Measurements from ENCODE around the gene LOXL4.
"Not testable (repeated sequence)": the region's sequence is repeated elsewhere in the genome, so short reads cannot be mapped to it uniquely, and the experiment has no call there.

Gene LOXL4

DNA sequence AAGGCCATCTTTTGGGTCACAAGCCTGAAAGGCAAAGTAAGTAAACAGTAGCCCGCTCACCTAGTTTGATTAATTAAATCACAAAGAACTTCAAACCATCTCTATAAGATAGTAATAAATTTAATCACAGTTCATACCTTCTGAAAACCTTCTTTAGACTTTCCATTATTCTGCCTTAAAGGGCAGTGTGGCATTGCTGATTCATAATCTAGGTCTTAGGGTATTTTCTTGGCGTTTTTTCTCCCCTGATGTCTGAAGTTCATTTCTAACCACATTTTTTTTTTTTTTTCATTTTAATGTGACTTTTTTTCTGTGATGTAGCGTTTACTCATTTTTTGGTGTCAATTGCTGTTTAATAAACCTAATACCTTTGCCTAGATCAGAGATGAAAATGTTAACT is 27.5 kb downstream of the LOXL4 start:
- no peak overlapping the region for H3K9ac ChIP-seq
- TF ChIP-seq, protein P1, sequence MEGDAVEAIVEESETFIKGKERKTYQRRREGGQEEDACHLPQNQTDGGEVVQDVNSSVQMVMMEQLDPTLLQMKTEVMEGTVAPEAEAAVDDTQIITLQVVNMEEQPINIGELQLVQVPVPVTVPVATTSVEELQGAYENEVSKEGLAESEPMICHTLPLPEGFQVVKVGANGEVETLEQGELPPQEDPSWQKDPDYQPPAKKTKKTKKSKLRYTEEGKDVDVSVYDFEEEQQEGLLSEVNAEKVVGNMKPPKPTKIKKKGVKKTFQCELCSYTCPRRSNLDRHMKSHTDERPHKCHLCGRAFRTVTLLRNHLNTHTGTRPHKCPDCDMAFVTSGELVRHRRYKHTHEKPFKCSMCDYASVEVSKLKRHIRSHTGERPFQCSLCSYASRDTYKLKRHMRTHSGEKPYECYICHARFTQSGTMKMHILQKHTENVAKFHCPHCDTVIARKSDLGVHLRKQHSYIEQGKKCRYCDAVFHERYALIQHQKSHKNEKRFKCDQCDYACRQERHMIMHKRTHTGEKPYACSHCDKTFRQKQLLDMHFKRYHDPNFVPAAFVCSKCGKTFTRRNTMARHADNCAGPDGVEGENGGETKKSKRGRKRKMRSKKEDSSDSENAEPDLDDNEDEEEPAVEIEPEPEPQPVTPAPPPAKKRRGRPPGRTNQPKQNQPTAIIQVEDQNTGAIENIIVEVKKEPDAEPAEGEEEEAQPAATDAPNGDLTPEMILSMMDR (IDR thresholded peaks at IDR 0.05) = no peak
- no peaks in the 10 kb centered on the region for H3K27me3 ChIP-seq (ENCODE audit: control insufficient read depth, insufficient read depth, low read length)
- H3K27ac ChIP-seq = no peak overlapping the region
- no peak overlapping the region for H3K4me3 ChIP-seq (ENCODE audit: low read depth, low read length)
- no peaks in the 10 kb centered on the region for H3K36me3 ChIP-seq (ENCODE audit: control insufficient read depth, insufficient read depth, low read length)
- H3K9me3 ChIP-seq (ENCODE audit: control insufficient read depth, low read length) = no peaks in the 10 kb centered on the region
- H3K79me2 ChIP-seq = no peaks in the 10 kb centered on the region
- H2AFZ ChIP-seq = no peak overlapping the region
- H3K4me1 ChIP-seq = peaks cover 26% of the 10 kb centered on the region
- H3K4me2 ChIP-seq (ENCODE audit: low read length) = no peak overlapping the region

DNA sequence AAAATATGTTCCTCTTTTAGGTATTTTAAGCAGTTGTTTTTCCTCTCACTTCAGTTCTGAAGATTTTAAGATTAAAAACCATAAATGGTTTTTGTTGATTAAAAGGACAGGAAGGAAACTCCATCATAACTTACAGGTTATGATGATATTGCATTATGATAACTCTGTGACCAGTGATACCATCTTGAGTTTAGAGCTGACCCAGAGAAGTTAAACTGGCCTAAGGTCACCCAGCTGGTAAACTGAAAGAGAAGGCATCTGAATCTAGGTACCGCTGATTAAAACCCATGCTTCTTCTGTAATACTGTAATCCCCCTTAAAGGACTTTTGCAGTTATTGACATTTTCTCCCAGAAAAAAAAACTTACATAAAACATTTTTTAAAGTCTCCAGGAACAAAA is 29.6 kb downstream of the LOXL4 start:
- H3K27ac ChIP-seq = no peak overlapping the region
- H3K9ac ChIP-seq = no peak overlapping the region
- no peak overlapping the region for H3K4me2 ChIP-seq (ENCODE audit: low read length)
- no peaks in the 10 kb centered on the region for H3K27me3 ChIP-seq (ENCODE audit: control insufficient read depth, insufficient read depth, low read length)
- no peak overlapping the region for H2AFZ ChIP-seq
- H3K79me2 ChIP-seq = no peaks in the 10 kb centered on the region
- no peaks in the 10 kb centered on the region for H3K9me3 ChIP-seq (ENCODE audit: control insufficient read depth, low read length)
- H3K4me1 ChIP-seq = peaks cover 12% of the 10 kb centered on the region
- no peaks in the 10 kb centered on the region for H3K36me3 ChIP-seq (ENCODE audit: control insufficient read depth, insufficient read depth, low read length)
- no peak overlapping the region for H3K4me3 ChIP-seq (ENCODE audit: low read depth, low read length)
- TF ChIP-seq, protein P1 (IDR thresholded peaks at IDR 0.05) = no peak

DNA sequence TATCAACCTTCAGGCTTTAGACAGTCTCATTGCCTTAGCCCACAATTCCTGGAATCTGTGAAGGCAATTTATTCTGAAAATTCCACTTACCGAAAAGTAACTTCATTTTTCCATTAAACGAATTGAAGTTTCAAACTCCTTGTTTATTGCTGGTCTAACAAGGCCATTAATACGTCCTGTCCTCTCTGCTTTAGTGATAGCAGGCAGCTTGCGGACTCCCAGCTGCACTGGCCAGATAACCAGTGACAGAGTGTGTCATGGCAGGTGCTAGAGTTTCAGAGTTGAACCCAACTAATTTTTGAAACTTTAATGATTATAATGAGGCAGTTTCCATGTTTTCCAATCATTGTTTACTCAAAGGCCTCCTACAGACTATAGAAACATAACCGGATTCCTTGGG is 31.1 kb downstream of the LOXL4 start:
- H3K36me3 ChIP-seq (ENCODE audit: control insufficient read depth, insufficient read depth, low read length) = no peaks in the 10 kb centered on the region

DNA sequence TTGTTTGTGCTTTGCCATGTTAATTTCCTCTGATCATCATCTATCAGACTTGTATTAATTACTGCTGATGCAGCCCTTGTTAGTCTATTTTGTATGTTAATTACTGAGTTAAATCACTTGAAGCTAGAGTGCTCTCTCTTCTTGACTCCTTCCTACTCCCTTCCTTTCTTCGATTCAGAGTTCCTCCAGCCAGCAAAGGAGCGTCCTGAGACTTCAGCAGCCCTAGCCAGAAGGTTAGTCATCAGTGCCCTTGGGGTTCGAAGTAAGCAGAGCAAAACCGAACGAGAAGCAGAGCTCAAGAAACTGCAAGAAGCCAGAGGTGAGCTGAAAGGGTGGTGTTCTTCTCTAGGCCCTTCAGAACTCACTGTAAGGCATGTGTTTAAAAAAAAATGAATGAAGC is 32.1 kb downstream of the LOXL4 start:
- Histone ChIP-seq H3K9ac (no peak overlapping the region), H2AFZ (no peak overlapping the region), H3K4me2 (ENCODE audit: low read length) (no peak overlapping the region), H3K36me3 (ENCODE audit: control insufficient read depth, insufficient read depth, low read length) (no peaks in the 10 kb centered on the region), H3K27me3 (ENCODE audit: control insufficient read depth, insufficient read depth, low read length) (no peaks in the 10 kb centered on the region), H3K27ac (no peak overlapping the region), H3K79me2 (no peaks in the 10 kb centered on the region), H3K4me1 (peaks cover 12% of the 10 kb centered on the region), H3K9me3 (ENCODE audit: control insufficient read depth, low read length) (no peaks in the 10 kb centered on the region), H3K4me3 (ENCODE audit: low read depth, low read length) (no peak overlapping the region)
- TF ChIP-seq, protein P1 (IDR thresholded peaks at IDR 0.05) = no peak

More for the DNA sequence above, 31.1 kb downstream of the LOXL4 start:
- H3K27ac ChIP-seq = no peak overlapping the region
- H3K4me3 ChIP-seq (ENCODE audit: low read depth, low read length) = no peak overlapping the region
- H3K4me2 ChIP-seq (ENCODE audit: low read length) = no peak overlapping the region
- no peak overlapping the region for H2AFZ ChIP-seq
- no peaks in the 10 kb centered on the region for H3K9me3 ChIP-seq (ENCODE audit: control insufficient read depth, low read length)
- H3K27me3 ChIP-seq (ENCODE audit: control insufficient read depth, insufficient read depth, low read length) = no peaks in the 10 kb centered on the region
- TF ChIP-seq, protein P1 (IDR thresholded peaks at IDR 0.05) = no peak
- H3K9ac ChIP-seq = no peak overlapping the region
- H3K4me1 ChIP-seq = peaks cover 12% of the 10 kb centered on the region
- no peaks in the 10 kb centered on the region for H3K79me2 ChIP-seq

DNA sequence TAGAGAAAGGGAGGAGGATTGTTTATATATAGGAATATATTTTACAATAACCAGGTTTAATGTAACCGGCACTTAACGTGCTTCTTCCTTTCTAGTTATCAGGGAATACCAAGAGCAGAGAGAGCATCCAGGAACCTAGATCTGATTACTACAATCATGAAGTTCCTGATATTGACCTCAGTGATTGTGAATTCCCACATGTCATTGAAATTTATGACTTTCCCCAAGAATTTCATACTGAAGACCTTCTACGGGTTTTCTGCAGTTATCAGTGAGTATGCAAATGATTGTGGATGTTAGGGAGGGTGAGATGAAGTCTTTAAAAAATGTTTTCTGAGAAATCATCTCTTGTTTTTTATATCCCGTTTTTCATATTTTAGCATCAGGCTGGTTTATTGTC is 36.6 kb downstream of the LOXL4 start:
- H3K27me3 ChIP-seq (ENCODE audit: control insufficient read depth, insufficient read depth, low read length) = no peaks in the 10 kb centered on the region
- no peak overlapping the region for H3K4me2 ChIP-seq (ENCODE audit: low read length)
- TF ChIP-seq, protein P1 (IDR thresholded peaks at IDR 0.05) = no peak
- no peak overlapping the region for H3K27ac ChIP-seq
- no peaks in the 10 kb centered on the region for H3K79me2 ChIP-seq
- H3K4me1 ChIP-seq = no peaks in the 10 kb centered on the region
- H2AFZ ChIP-seq = no peak overlapping the region
- H3K9me3 ChIP-seq (ENCODE audit: control insufficient read depth, low read length) = no peaks in the 10 kb centered on the region
- H3K36me3 ChIP-seq (ENCODE audit: control insufficient read depth, insufficient read depth, low read length) = no peaks in the 10 kb centered on the region
- no peak overlapping the region for H3K9ac ChIP-seq
- no peak overlapping the region for H3K4me3 ChIP-seq (ENCODE audit: low read depth, low read length)

DNA sequence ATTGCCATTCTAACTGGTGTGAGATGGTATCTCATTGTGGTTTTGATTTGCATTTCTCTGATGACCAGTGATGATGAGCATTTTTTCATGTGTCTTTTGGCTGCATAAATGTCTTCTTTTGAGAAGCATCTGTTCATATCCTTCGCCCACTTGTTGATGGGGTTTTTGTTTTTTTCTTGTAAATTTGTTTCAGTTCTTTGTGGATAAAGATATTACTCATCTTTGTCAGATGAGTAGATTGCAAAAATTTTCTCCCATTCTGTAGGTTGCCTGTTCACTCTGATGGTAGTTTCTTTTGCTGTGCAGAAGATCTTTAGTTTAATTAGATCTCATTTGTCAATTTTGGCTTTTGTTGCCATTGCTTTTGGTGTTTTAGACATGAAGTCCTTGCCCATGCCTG is 39.7 kb downstream of the LOXL4 start:
- not testable (repeated sequence) for H3K79me2 ChIP-seq

DNA sequence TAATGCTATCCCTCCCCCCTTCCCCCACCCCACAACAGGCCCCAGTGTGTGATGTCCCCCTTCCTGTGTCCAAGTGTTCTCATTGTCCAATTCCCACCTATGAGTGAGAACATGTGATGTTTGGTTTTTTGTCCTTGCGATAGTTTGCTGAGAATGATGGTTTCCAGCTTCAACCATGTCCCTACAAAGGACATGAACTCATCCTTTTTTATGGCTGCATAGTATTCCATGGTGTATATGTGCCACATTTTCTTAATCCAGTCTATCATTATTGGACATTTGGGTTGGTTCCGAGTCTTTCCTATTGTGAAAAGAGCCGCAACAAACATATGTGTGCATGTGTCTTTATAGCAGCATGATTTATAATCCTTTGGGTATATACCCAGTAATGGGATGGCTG is 40.3 kb downstream of the LOXL4 start:
- H3K9ac ChIP-seq; H3K4me1 ChIP-seq; H3K27ac ChIP-seq; H3K4me2 ChIP-seq (ENCODE audit: low read length); H3K9me3 ChIP-seq (ENCODE audit: control insufficient read depth, low read length); H3K79me2 ChIP-seq; H3K4me3 ChIP-seq (ENCODE audit: low read depth, low read length); H3K36me3 ChIP-seq (ENCODE audit: control insufficient read depth, insufficient read depth, low read length); H2AFZ ChIP-seq; H3K27me3 ChIP-seq (ENCODE audit: control insufficient read depth, insufficient read depth, low read length): not testable (repeated sequence)

More for the DNA sequence above, 39.7 kb downstream of the LOXL4 start:
- not testable (repeated sequence) for H3K4me2 ChIP-seq (ENCODE audit: low read length); H3K27me3 ChIP-seq (ENCODE audit: control insufficient read depth, insufficient read depth, low read length); H3K27ac ChIP-seq; H2AFZ ChIP-seq; H3K9me3 ChIP-seq (ENCODE audit: control insufficient read depth, low read length); H3K9ac ChIP-seq; H3K4me1 ChIP-seq; H3K36me3 ChIP-seq (ENCODE audit: control insufficient read depth, insufficient read depth, low read length); H3K4me3 ChIP-seq (ENCODE audit: low read depth, low read length)

Measured in parathyroid adenoma (tissue), 2 donors.